Measurements from ENCODE around the gene TMED1. TPM values are rescaled to one million over a fixed set of nuclear protein-coding genes. Genes with fewer than 3 reads are reported as not detected.
A peak's percentile ranks its signal among the peaks of the same experiment; 100 is the strongest.

Gene TMED1
- total and polyA plus RNA-seq, 9 of the 15 experiments (the other 6 are each of a cell fraction or from before 2014, with no cell fraction given), result 0.86 to 30.2 (median 23.5) TPM

- TF ChIP-seq SMAD4 (CRISPR knock-in tag; conservative IDR thresholded peaks at IDR 0.05) (no peak), ZNF280B (CRISPR knock-in tag; IDR thresholded peaks at IDR 0.05) (no peak), STAT6 (CRISPR knock-in tag; IDR thresholded peaks at IDR 0.05) (no peak), CREB1 (IDR thresholded peaks at IDR 0.05) (no peak), CREB1 (CRISPR knock-in tag; IDR thresholded peaks at IDR 0.05) (no peak), E2F6 (IDR thresholded peaks at IDR 0.05; ENCODE audit: borderline replicate concordance in 1 of 2, extremely low read depth in 1 of 2, insufficient read depth in 1 of 2, insufficient read length in 1 of 2, low read depth in 1 of 2, low read length in 1 of 2, poor library complexity in 1 of 2, severe bottlenecking in 1 of 2) (peak in 1 of 2 experiments; percentile 4), ZNF263 (CRISPR knock-in tag; IDR thresholded peaks at IDR 0.05; ENCODE audit: borderline replicate concordance) (0 out of 2 replicates have a peak, but pooled peaks have one; percentile 31), TAF15 (IDR thresholded peaks at IDR 0.05; ENCODE audit: low read depth, low read length) (no peak), PRMT5 (CRISPR knock-in tag; IDR thresholded peaks at IDR 0.05) (0 out of 2 replicates have a peak, but pooled peaks have one; percentile 50), HEY1 (CRISPR knock-in tag; IDR thresholded peaks at IDR 0.05; ENCODE audit: borderline replicate concordance) (no peak), CTCF (IDR thresholded peaks at IDR 0.05 in 2 of 3, conservative IDR thresholded peaks at IDR 0.05 in 1 of 3; ENCODE audit: insufficient read depth in 2 of 3, low read depth in 1 of 3, low read length in 3 of 3) (no peak), ZNF431 (CRISPR knock-in tag; IDR thresholded peaks at IDR 0.05) (no peak), SOX6 (IDR thresholded peaks at IDR 0.05) (no peak), ZNF354B (CRISPR knock-in tag; IDR thresholded peaks at IDR 0.05) (no peak), CBX1 (IDR thresholded peaks at IDR 0.05; ENCODE audit: low read depth) (no peak), KLF6 (CRISPR knock-in tag; IDR thresholded peaks at IDR 0.05; ENCODE audit: borderline replicate concordance) (0 out of 2 replicates have a peak, but pooled peaks have one; percentile 49), CTBP1 (IDR thresholded peaks at IDR 0.05; ENCODE audit: borderline replicate concordance) (no peak), E2F4 (CRISPR knock-in tag; IDR thresholded peaks at IDR 0.05; ENCODE audit: low read depth) (peak; percentile 67; the same call in 1 of the 2 replicates)
Observed at GRCh38 chr19:10835089-10835753, 791 bp downstream of the TMED1 start (continued).

Measured in K562 (cell line).